ENCODE measurements around the gene ADPRS.

Gene ADPRS

GRCh38 chr1:36134505-36135329, 46.0 kb downstream of the ADPRS start:
- no peak for DNase-seq

GRCh38 chr1:36135330-36135667, 46.6 kb downstream of the ADPRS start:
- no peak for DNase-seq

GRCh38 chr1:36135796-36136195, 47.1 kb downstream of the ADPRS start:
- DNase-seq, result no peak

GRCh38 chr1:36136535-36136934, 47.8 kb downstream of the ADPRS start:
- DNase-seq, result no peak

- no peak for DNase-seq
Measured at GRCh38 chr1:36137226-36137625, 48.5 kb downstream of the ADPRS start.

- DNase-seq, result no peak
Measured at GRCh38 chr1:36137776-36138175, 49.1 kb downstream of the ADPRS start.

GRCh38 chr1:36139521-36139920, 50.8 kb downstream of the ADPRS start:
- no peak for DNase-seq

- no peak for DNase-seq
Measured at GRCh38 chr1:36142121-36142520, 53.4 kb downstream of the ADPRS start.

GRCh38 chr1:36143424-36143823, 54.7 kb downstream of the ADPRS start:
- DNase-seq, result no peak

All from activated gamma-delta T cell (primary cell).